BJ (cell line): ENCODE measurements around the gene RAB27A. TPM values are rescaled to one million over a fixed set of nuclear protein-coding genes. Genes with fewer than 3 reads are reported as not detected.
A peak's percentile ranks its signal among the peaks of the same experiment; 100 is the strongest.
"Not testable (repeated sequence)": the region's sequence is repeated elsewhere in the genome, so short reads cannot be mapped to it uniquely, and the experiment has no call there.

ENCODE experiments used
- CTCF ChIA-PET: fragments of 350-600 bp; formaldehyde crosslinking; extraction: SDS; loops from one replicate; lab custom pipeline; 2021; ENCODE audit warnings: antibody characterized with exemption, inconsistent platforms; lab: Yijun Ruan, JAX
- POLR2A ChIA-PET: fragments of 300-600 bp; sonication (Branson Sonifier 250); formaldehyde crosslinking; extraction: SDS; loops from one replicate; lab custom pipeline; 2021; ENCODE audit warnings: antibody characterized with exemption; lab: Charles Lee
- DNase-seq: peaks from one replicate; pipeline ENCODE4 v3.0.0-alpha.2; 2011; ENCODE audit warnings: low read depth
- H3K27me3 ChIP-seq: 2 replicates; pipeline ENCODE4 v1.6.0; 2011; ENCODE audit warnings: low read length; ENCODE audit not compliant: control insufficient read depth, insufficient read depth
- H3K36me3 ChIP-seq: 2 replicates; pipeline ENCODE4 v1.5.1; 2011; ENCODE audit warnings: low read length; ENCODE audit not compliant: control insufficient read depth, insufficient read depth
- H3K4me3 ChIP-seq: 2 replicates; pipeline ENCODE4 v1.5.1; 2011; ENCODE audit warnings: low read depth, mild to moderate bottlenecking, control low read depth, low read length
- CTCF ChIP-seq: IDR thresholded peaks from 2 replicates; pipeline ENCODE4 v1.5.1; 2011; ENCODE audit warnings: low read depth, mild to moderate bottlenecking, control low read depth, inconsistent platforms, low read length, moderate library complexity; ENCODE audit not compliant: insufficient read depth
- polyA plus RNA-seq: library from polyadenylated mRNA; depleted of rRNA; stranded (reverse); fragments of >200 nt; gene quantifications from 2 replicates; pipeline ENCODE4 v1.2.3, GENCODE V29; 2011

RAB27A gene
- polyA plus RNA-seq, 1 experiment: 12.1 TPM

GRCh38 chr15:55322467-55322866, 32.9 kb upstream of the RAB27A start:
- ChIA-PET POLR2A (no interaction called here), CTCF (no interaction called here)
- no peak overlapping the region for H3K4me3 ChIP-seq
- no peaks in the 10 kb centered on the region for H3K36me3 ChIP-seq
- H3K27me3 ChIP-seq: no peaks in the 10 kb centered on the region
- no peak for DNase-seq
- TF ChIP-seq CTCF: no peak

- no peak for TF ChIP-seq CTCF
- Histone ChIP-seq H3K4me3 (no peak overlapping the region), H3K36me3 (no peaks in the 10 kb centered on the region), H3K27me3 (no peaks in the 10 kb centered on the region)
- no peak for DNase-seq
- ChIA-PET POLR2A (no interaction called here), CTCF (no interaction called here)
Measured at GRCh38 chr15:55320963-55321362, 31.4 kb upstream of the RAB27A start.

DNA sequence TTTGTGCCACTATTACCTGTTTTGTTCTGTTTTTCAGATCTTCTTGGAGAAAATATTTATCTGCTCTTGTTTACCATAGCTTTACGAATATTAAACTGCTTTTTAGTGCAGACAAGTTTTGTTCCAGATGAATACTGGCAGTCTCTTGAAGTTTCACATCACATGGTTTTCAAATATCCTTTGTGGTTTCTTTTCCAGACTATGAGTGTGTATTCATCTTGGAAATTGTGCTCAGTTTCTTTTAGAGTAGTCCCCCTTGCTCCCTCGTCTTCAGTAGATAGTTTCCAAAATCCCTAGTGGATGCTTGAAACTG, 30.6 kb upstream of the RAB27A start:
- no peak for DNase-seq
- no peak for TF ChIP-seq CTCF
- POLR2A ChIA-PET: no interaction called here
- no peaks in the 10 kb centered on the region for H3K36me3 ChIP-seq
- H3K27me3 ChIP-seq: no peaks in the 10 kb centered on the region
- no peak overlapping the region for H3K4me3 ChIP-seq
- CTCF ChIA-PET: no interaction called here

GRCh38 chr15:55319537-55320237, 30.1 kb upstream of the RAB27A start:
- TF ChIP-seq CTCF: no peak
- ChIA-PET POLR2A (interaction anchor here (0.6 to 1.5 kb wide), 2 partner anchors 25 to 123 kb away, joined by 4 to 5 read pairs; partner anchors contain the start of gene RSL24D1), CTCF (interaction anchor here (0.7 to 1.4 kb wide), 4 partner anchors 19 to 123 kb away, joined by 3 read pairs; partner anchors contain the start of gene RSL24D1)
- no peaks in the 10 kb centered on the region for H3K27me3 ChIP-seq
- no peaks in the 10 kb centered on the region for H3K36me3 ChIP-seq
- DNase-seq: no peak
- H3K4me3 ChIP-seq: peak overlapping the region; percentile 52

- ChIA-PET POLR2A (interaction anchor here (0.6 to 1.5 kb wide), 3 partner anchors 24 to 122 kb away, joined by 4 to 5 read pairs (median 4); partner anchors contain the start of gene RSL24D1), CTCF (interaction anchor here (0.7 to 1.4 kb wide), 5 partner anchors 18 to 122 kb away, joined by 3 read pairs; partner anchors contain the start of gene RSL24D1)
- DNase-seq: peak; percentile 37
- peak; percentile 23; the same call in 1 of the 2 replicates for TF ChIP-seq CTCF
- Histone ChIP-seq H3K4me3 (peak within 1 kb of the TSS; percentile 52), H3K36me3 (no peaks in the 10 kb centered on the region), H3K27me3 (no peaks in the 10 kb centered on the region)
Measured at GRCh38 chr15:55318588-55319494, 29.2 kb upstream of the RAB27A start, which contains the start of the genes PIGB and PIGBOS1. Gene PIGB (plus strand): TSS chr15:55319222. CDS start chr15:55319251, 29 bp downstream. Gene PIGBOS1 (minus strand): TSS chr15:55319123. CDS start chr15:55317792, 1,331 bp downstream.

GRCh38 chr15:55302801-55303200, 13.2 kb upstream of the RAB27A start:
- H3K36me3 ChIP-seq, H3K4me3 ChIP-seq, CTCF ChIA-PET, POLR2A ChIA-PET, DNase-seq, H3K27me3 ChIP-seq: not testable (repeated sequence)
